ENCODE results near the gene GABRR2. TPM values are rescaled to one million over a fixed set of nuclear protein-coding genes. Genes with fewer than 3 reads are reported as not detected.

The GABRR2 gene
- total and polyA plus RNA-seq, 10 of the 15 experiments (the other 5 are each of a cell fraction or from before 2014, with no cell fraction given), result 0.16 to 0.72 (median 0.32) TPM; not detected in 2

DNA sequence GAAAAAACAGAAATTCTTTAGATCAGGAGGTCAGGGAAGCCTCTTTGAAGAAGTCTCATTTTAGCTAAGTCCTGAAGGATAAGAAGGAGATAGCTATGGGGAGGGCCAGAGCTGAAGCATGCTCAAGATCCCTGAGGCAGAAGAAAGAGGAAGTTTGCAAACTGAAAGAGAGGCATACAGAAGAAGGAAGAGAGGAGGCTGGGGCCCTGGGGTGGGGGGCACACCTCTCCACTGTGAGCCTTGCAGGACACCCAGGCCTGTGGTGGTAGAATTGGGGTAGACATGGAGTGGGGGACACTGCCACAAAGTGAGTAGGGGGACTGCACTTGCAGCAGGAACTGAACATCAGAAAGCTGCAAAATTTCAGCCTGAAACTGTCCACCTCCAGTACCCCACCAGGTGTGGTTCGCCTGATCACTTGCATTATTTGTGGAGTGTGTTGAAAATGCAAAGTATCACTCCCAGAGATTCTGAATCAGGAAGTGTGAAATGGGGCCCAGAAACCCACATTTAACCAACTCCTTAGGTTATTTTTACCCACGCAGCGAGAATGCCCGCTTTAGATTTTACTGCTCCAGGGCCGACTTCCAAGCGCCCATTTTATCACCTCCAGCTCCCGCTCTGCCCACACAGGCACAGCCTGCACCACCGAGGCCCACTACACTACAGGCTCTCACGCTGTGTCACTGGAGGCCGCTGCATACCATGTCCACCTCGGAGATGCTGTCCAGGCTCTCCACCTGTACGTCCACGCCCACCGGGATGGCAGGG is 44.0 kb downstream of the GABRR2 start:
- Histone ChIP-seq H3K79me2 (ENCODE audit: control insufficient read depth, insufficient read depth, low read length) (no peaks in the 10 kb centered on the region), H2AFZ (ENCODE audit: control insufficient read depth, low read depth, low read length) (peak overlapping the region; percentile 75), H3K9me3 (replicated peaks; ENCODE audit: control insufficient read depth, insufficient read depth, low read length) (no peaks in the 10 kb centered on the region), H4K20me1 (ENCODE audit: control insufficient read depth, insufficient read depth) (no peaks in the 10 kb centered on the region), H3K27me3 (replicated peaks in 1 of 2; ENCODE audit: control insufficient read depth in 2 of 2, insufficient read depth in 2 of 2, low read length in 1 of 2) (no peaks in the 10 kb centered on the region), H3K27ac (ENCODE audit: control insufficient read depth, insufficient read depth) (peak overlapping the region; percentile 37), H3K4me2 (ENCODE audit: control insufficient read depth, insufficient read depth) (peak overlapping the region; percentile 83), H3K9ac (ENCODE audit: control insufficient read depth, insufficient read depth, low read length) (peak overlapping the region; percentile 35; the same call in 1 of the 2 replicates), H3K4me1 (ENCODE audit: control insufficient read depth, insufficient read depth, low read length) (peaks cover 22% of the 10 kb centered on the region), H3K4me3 (peak overlapping the region; percentile 15; the same call in 1 of the 2 replicates), H3K36me3 (ENCODE audit: control insufficient read depth in 2 of 2, insufficient read depth in 2 of 2, low read length in 1 of 2) (no peaks in the 10 kb centered on the region)
- CTCF ChIA-PET, result interaction anchor here (0.6 to 1.6 kb wide), 11 partner anchors 10 to 288 kb away, joined by 3 to 7 read pairs (median 3); no protein-coding TSS in a partner anchor
- SMC1A ChIA-PET (ENCODE audit: uncharacterized antibody, unreplicated experiment), result interaction anchor here (0.6 to 2.0 kb wide), 7 partner anchors 9 to 258 kb away, joined by 3 to 7 read pairs (median 3); no protein-coding TSS in a partner anchor
- RAD21 ChIA-PET (ENCODE audit: unreplicated experiment), result interaction anchor here (1.2 kb wide), 1 partner anchor 27 kb away, joined by 3 read pairs; no protein-coding TSS in a partner anchor
- peak; percentile 64 for FAIRE-seq
- peak; percentile 88 for ATAC-seq
- intact Hi-C loops (cut with micrococcal nuclease; ENCODE audit: unreplicated experiment), result no loop called here
- BruUV-seq (replicated peaks), result no TSS peak
- POLR2A ChIA-PET, result interaction anchor here (0.5 to 1.2 kb wide), 5 partner anchors 12 to 548 kb away, joined by 3 to 4 read pairs (median 3); partner anchors contain the start of genes PNRC1 and UBE2J1
- in situ Hi-C loops (cut with MboI), result no loop called here
- WGBS (ENCODE audit: insufficient coverage, insufficient replicate concordance, low lambda C conversion rate, missing lambda C conversion rate), result 53% methylated on average over 14 of the region's 14 CpGs
- DNase-seq (ENCODE audit: low read depth, low spot score), result peak; percentile 21
- TF ChIP-seq ZNF217 (IDR thresholded peaks at IDR 0.05), result no peak
- TF ChIP-seq RCOR1 (conservative IDR thresholded peaks at IDR 0.05; ENCODE audit: low read depth, low read length), result no peak
- TF ChIP-seq FOXK2 (IDR thresholded peaks at IDR 0.05), result no peak
- peak; percentile 60; the same call in 1 of the 2 replicates for TF ChIP-seq MEF2A (IDR thresholded peaks at IDR 0.05; ENCODE audit: insufficient read depth, low read depth, low read length)
- no peak for TF ChIP-seq EZH2 (IDR thresholded peaks at IDR 0.05; ENCODE audit: borderline replicate concordance, control insufficient read depth, low read depth, low read length)
- TF ChIP-seq, protein P1, sequence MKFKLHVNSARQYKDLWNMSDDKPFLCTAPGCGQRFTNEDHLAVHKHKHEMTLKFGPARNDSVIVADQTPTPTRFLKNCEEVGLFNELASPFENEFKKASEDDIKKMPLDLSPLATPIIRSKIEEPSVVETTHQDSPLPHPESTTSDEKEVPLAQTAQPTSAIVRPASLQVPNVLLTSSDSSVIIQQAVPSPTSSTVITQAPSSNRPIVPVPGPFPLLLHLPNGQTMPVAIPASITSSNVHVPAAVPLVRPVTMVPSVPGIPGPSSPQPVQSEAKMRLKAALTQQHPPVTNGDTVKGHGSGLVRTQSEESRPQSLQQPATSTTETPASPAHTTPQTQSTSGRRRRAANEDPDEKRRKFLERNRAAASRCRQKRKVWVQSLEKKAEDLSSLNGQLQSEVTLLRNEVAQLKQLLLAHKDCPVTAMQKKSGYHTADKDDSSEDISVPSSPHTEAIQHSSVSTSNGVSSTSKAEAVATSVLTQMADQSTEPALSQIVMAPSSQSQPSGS (IDR thresholded peaks at IDR 0.05; ENCODE audit: low read length), result 0 out of 2 replicates have a peak, but pooled peaks have one; percentile 26
- TF ChIP-seq JUND (IDR thresholded peaks at IDR 0.05; ENCODE audit: low read depth, low read length), result no peak
- TF ChIP-seq, protein P2, sequence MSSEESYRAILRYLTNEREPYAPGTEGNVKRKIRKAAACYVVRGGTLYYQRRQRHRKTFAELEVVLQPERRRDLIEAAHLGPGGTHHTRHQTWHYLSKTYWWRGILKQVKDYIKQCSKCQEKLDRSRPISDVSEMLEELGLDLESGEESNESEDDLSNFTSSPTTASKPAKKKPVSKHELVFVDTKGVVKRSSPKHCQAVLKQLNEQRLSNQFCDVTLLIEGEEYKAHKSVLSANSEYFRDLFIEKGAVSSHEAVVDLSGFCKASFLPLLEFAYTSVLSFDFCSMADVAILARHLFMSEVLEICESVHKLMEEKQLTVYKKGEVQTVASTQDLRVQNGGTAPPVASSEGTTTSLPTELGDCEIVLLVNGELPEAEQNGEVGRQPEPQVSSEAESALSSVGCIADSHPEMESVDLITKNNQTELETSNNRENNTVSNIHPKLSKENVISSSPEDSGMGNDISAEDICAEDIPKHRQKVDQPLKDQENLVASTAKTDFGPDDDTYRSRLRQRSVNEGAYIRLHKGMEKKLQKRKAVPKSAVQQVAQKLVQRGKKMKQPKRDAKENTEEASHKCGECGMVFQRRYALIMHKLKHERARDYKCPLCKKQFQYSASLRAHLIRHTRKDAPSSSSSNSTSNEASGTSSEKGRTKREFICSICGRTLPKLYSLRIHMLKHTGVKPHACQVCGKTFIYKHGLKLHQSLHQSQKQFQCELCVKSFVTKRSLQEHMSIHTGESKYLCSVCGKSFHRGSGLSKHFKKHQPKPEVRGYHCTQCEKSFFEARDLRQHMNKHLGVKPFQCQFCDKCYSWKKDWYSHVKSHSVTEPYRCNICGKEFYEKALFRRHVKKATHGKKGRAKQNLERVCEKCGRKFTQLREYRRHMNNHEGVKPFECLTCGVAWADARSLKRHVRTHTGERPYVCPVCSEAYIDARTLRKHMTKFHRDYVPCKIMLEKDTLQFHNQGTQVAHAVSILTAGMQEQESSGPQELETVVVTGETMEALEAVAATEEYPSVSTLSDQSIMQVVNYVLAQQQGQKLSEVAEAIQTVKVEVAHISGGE (CRISPR knock-in tag; IDR thresholded peaks at IDR 0.05), result no peak
- peak in 1 of 2 experiments; percentile 18; a peak in 1 of 4 replicates for TF ChIP-seq IKZF2 (IDR thresholded peaks at IDR 0.05)
- TF ChIP-seq, protein P3, sequence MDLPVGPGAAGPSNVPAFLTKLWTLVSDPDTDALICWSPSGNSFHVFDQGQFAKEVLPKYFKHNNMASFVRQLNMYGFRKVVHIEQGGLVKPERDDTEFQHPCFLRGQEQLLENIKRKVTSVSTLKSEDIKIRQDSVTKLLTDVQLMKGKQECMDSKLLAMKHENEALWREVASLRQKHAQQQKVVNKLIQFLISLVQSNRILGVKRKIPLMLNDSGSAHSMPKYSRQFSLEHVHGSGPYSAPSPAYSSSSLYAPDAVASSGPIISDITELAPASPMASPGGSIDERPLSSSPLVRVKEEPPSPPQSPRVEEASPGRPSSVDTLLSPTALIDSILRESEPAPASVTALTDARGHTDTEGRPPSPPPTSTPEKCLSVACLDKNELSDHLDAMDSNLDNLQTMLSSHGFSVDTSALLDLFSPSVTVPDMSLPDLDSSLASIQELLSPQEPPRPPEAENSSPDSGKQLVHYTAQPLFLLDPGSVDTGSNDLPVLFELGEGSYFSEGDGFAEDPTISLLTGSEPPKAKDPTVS (IDR thresholded peaks at IDR 0.05; ENCODE audit: low read depth, low read length), result no peak
- no peak for TF ChIP-seq ASH2L (IDR thresholded peaks at IDR 0.05; ENCODE audit: borderline replicate concordance, low read depth)
- TF ChIP-seq PAX5 (IDR thresholded peaks at IDR 0.05; ENCODE audit: borderline replicate concordance, low read depth, low read length), result no peak
- TF ChIP-seq FOS (IDR thresholded peaks at IDR 0.05; ENCODE audit: borderline replicate concordance, extremely low read depth, insufficient read length), result no peak
- no peak for TF ChIP-seq NR2C1 (IDR thresholded peaks at IDR 0.05)
- no peak for TF ChIP-seq PML (IDR thresholded peaks at IDR 0.05; ENCODE audit: low read length)
- TF ChIP-seq IKZF1 (conservative IDR thresholded peaks at IDR 0.05), result 0 out of 2 replicates have a peak, but pooled peaks have one; percentile 25
